NCI-H146 (cell line): Measurements from ENCODE around the gene TTN.

ENCODE experiments used
- DNase-seq: peaks from one replicate; lab custom pipeline; 2025; lab: John Stamatoyannopoulos, UW

The TTN gene

DNA sequence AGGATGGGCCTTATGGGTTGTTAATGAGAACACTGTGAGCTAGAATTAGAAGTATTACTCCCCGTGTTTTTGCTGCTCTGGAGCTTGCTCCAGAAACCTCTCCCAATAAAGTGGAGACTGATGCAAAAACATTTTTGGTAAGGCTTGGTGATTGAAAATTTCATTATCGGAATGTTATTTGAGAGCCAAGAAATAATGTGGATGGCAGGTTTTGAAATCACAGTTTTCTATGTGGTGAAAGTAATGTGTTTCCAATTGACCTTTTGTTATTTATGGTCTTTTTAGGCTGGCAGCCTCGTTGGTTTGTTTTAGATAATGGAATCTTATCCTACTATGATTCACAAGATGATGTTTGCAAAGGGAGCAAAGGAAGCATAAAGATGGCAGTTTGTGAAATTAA lies 321.9 kb downstream of the TTN start:
- no peak for DNase-seq

DNA sequence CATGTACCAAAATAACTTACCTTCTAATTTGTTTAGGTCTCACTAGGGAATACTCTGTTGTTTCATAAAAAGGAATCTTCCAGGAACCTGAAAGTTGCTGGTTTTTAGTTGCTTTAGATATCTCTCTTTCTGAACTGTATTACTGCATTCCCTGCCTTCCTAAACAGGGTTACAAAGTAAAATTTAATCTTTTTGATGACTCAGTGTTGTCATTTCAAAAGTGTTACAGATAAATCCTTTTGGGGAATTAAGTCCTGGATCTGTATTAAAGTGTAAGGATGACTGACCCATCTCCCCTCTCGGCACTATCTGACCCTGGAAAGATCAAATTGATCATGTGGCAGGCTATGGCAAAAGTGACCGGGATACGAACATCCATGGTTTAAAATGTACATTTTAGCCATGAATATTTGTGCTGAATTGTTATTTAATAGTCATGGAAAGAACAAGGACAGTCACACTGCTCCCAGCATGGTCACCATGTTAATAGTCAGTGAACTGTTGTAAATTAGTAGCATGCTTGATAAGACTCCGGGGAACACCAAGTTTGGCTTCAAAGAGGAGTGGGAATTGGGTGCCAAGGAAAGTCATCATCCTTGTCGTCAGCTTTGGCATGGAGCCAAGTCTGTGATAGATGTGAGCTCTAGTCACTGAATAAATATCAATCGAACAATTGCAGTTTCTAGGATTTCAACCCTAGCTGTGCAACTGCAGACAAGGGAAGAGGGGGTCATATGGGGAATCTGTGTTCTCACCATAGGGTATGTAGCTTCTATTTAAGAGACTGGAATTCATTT lies 322.8 kb downstream of the TTN start:
- peak; percentile 80 for DNase-seq

DNA sequence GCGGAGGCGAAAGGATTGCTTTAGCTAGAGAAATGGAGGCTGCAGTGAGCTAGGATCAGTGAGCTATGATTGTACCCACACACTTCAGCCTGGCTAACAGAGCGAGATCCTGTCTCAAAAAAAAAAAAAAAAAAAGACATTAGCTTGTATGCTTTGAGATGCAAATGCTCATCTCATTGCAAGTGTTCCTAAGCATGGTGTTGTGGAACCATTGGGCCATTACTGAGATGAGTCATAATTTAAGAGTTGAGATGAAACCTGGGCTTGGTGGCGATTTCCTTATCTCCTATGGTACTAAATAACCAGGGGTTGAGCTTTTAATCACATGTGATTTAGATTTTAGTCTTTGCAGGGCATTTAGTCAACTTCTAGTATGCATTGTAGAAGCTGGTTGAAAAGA lies 324.8 kb downstream of the TTN start:
- peak; percentile 21 for DNase-seq

DNA sequence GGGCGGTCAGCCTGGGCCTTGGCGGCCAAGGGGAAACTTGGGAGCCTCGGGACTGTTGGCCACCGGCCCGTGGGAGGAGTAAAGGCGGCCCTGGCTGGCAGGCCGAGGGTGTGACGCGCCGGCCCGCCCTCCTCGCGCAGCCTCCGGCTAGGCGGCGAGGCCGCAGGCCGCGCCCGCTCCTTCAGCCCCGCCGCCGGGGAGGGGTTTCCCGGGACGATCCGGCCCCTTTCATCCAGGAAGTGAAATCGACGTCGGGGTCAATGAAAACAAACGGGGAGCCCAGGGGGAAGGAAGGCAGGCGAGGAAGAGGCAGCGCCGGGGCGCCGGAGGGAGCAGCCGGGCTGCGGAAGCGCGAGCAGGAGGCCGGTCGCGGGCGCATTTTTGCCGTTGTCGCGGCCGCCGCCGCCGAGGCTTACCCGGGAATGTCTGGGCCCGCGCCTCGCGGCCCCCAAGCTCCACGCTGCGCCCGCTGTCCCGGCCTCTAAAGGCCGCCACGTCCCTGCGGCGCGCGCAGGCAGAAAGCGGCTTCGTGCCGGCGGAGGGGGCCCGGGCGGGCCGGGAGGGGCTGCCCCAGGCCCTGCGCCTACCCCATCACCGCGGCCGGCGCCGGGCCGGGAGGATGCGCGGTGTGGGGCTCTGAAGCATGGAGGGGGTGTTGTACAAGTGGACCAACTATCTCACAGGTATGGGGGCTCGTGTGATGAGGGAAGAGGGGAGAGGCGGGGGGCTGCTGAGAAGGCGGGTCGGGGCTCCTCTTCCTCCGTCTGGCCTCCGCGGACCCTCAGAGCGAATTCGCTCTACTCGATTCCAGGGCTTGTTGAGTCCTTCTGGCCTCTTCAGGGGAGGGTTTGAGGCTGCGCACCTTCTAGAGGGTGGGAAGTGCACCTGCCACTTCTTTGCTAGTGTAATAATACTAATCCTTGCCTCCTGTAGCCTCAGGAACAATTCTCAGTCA lies 326.7 kb downstream of the TTN start, which contains the start of gene PLEKHA3:
TSS of gene PLEKHA3 (plus strand) at position 231 of the 955 bp plus-strand sequence. CDS start at position 644, 413 bp downstream.
- DNase-seq: peak; percentile 94

DNA sequence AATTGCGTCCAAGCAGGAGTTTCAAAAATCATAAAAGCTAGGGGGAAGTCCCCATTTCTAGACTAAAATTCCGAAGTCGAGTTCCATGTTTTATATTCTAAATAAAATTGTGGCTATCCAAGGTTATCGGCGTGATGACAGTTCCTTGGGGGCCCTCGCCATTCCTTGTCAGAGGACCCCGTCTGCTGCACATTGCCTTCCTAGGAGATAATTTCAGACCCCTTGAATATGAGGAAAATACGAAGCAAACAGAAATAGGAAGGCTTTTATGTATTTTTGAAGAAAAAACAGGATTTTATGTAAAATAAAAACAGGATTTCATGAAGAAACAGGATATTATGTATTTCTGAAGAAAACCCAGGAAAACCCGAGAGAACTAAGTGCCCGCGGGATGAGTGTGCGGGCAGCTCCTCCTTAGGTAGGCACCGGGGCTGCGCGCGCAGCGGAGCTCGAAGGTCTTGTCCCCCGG lies 327.4 kb downstream of the TTN start:
- no peak for DNase-seq

DNA sequence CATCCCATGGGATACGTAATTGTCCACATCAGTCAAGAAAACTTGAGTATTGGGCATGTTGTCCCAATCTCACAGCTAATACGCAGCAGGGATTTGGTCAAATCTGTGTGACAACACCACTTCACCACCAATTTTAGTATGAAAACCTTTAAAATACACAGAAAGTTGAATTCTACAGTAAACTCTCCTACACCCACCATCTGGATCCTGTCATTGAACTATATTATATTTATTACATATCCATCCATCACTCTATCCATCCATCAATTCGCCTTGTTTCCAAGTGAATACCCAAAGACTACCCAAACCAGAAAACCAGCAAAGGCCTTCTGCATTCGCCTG lies 328.0 kb downstream of the TTN start:
- no peak for DNase-seq

DNA sequence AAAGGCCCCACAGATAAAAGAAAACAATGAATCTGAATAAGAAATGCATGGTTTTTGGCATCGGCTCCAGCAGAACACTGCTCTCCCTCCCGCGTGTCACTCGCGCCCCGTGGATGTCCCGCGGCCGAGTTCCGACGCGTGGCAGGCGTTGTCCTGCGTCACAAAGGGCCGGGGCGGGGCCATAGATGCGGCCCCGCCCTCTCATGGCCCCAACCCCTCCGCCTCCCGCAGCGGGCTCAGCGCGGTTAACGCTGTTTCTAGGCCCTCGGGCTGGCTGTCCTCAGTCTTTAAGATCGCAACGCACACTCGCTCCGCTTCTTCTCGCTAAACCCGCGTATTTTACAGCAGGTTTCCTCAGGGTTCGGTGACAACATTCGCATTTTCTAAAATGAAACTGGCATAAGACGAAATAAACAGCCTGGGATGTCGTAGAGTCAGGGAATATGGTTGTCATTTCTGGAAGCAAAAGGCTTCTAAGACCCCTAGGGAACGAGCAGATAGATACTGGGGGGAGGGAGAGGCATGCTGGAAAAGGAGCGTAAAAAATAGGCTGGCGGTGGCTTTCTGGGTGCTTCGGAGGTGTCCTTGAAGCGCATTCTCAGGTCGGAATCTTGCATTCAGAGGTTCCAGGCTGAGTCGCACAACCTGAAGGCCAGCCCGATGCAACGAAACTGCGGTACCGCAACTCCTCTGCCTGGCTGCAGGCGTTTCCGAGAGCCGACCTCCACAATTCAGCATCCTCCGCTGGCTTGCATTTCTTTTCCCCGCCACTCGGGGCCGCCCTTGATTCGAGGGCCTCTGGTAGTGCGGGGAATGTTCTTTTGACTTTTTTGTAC lies 328.6 kb downstream of the TTN start, which contains the start of gene FKBP7:
TSS of gene FKBP7 (minus strand) at position 162 of the 836 bp plus-strand sequence. CDS start at position 61, 101 bp downstream.
- DNase-seq: peak; percentile 79

DNA sequence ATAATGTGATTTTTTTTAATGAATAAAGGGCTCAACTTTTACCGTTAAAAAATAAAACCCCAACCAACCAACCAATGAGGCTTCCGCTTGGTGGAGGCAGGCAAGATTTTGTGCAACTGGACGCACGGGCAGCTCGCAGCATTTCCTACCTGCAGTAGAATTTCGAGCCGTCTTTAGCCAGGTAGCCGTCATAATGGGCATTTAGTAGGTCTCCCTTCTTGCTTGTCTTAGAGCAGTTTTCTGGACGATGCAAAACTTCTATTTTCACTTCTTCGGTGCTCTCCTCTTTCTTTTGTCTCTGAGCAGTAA lies 329.1 kb downstream of the TTN start:
- peak; percentile 24 for DNase-seq

DNA sequence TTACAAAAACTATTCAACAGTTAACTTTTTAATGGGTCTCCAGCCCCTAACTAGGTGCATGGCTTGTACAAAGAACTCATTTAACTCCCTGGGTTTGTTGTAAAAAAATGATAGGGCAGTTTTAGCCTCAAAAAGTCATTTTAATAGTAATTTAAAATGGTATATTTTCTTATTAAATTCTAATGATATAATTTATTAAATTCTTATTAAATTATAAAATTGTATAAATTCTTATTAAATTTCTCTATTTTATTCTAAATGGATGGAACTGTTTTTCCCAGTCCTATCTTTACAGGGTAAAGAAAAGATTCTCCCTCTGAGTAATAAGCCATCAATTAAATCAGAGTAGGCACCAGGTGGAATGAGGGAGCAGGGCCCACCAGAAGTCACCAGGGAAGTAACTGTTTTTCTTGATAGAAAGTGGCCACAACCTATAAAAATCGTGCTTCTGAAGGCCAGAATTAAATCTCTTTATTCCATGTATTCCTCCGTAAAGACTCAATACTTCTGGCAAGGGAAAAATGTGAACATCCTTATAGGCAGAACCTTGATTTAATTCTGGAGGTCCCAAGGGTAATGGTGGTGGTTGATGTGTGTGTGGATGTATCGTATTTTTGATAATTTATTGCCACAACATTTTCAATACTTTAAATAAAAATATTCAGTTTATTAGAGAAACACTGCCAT lies 329.6 kb downstream of the TTN start:
- no peak for DNase-seq

DNA sequence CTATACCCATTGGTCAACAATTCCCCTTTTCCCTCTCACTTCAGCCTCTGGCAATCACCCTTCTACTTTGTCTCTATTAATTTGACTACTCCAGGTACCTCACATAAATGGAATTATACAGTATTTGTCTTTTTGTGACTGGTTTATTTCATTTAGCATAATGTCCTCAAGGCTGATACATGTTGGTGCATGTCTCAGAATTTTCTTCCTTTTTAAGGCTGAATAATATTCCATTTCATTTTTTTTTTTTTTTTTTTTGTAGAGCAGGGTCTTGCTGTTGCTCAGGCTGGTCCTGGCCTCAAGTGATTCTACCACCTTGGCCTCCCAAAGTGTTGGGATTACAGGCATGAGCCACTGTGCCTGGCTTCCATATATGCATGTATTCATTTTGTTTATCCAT lies 330.7 kb downstream of the TTN start:
- DNase-seq: no peak
